ENCODE data around the gene FOSB. TPM values are rescaled to one million over a fixed set of nuclear protein-coding genes. Genes with fewer than 3 reads are reported as not detected.
A peak's percentile ranks its signal among the peaks of the same experiment; 100 is the strongest.

Gene FOSB
- total and polyA plus RNA-seq, 9 of the 15 experiments (the other 6 are each of a cell fraction or from before 2014, with no cell fraction given), result 0.11 to 2.7 (median 0.73) TPM

GRCh38 chr19:45492627-45493470 lies 25.1 kb downstream of the FOSB start (continued):
- TF ChIP-seq, protein P1, sequence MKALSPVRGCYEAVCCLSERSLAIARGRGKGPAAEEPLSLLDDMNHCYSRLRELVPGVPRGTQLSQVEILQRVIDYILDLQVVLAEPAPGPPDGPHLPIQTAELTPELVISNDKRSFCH (CRISPR knock-in tag; IDR thresholded peaks at IDR 0.05), result no peak
- TF ChIP-seq, protein P1 (tag; IDR thresholded peaks at IDR 0.05), result 0 out of 2 replicates have a peak, but pooled peaks have one; percentile 57
- peak; percentile 81 for TF ChIP-seq POLR2G (IDR thresholded peaks at IDR 0.05; ENCODE audit: low read depth, low read length)
- no peak for TF ChIP-seq ZKSCAN8 (CRISPR knock-in tag; IDR thresholded peaks at IDR 0.05)
- no peak for TF ChIP-seq ZFP30 (CRISPR knock-in tag; IDR thresholded peaks at IDR 0.05; ENCODE audit: borderline replicate concordance)
- no peak for TF ChIP-seq DMBX1 (CRISPR knock-in tag; IDR thresholded peaks at IDR 0.05; ENCODE audit: borderline replicate concordance)
- no peak for TF ChIP-seq ARID3B (CRISPR knock-in tag; IDR thresholded peaks at IDR 0.05; ENCODE audit: borderline replicate concordance)
- no peak for TF ChIP-seq ZNF77 (CRISPR knock-in tag; IDR thresholded peaks at IDR 0.05)
- peak; percentile 38 for TF ChIP-seq POLR2B (IDR thresholded peaks at IDR 0.05; ENCODE audit: low read depth, partially characterized antibody)
- no peak for TF ChIP-seq RBM14 (IDR thresholded peaks at IDR 0.05; ENCODE audit: borderline replicate concordance, insufficient read depth, low read depth, low read length)
- 0 out of 2 replicates have a peak, but pooled peaks have one; percentile 25 for TF ChIP-seq SPI1 (IDR thresholded peaks at IDR 0.05; ENCODE audit: borderline replicate concordance, low read depth, low read length)
- TF ChIP-seq ATF4 (CRISPR knock-in tag; IDR thresholded peaks at IDR 0.05), result no peak
- TF ChIP-seq ZNF830 (CRISPR knock-in tag; IDR thresholded peaks at IDR 0.05), result no peak
- peak; percentile 59 for TF ChIP-seq SAP30 (IDR thresholded peaks at IDR 0.05; ENCODE audit: borderline replicate concordance, insufficient read depth, low read depth, low read length, poor library complexity, severe bottlenecking)
- TF ChIP-seq SMC3 (conservative IDR thresholded peaks at IDR 0.05; ENCODE audit: insufficient read depth, low read depth, low read length), result no peak
- no peak for TF ChIP-seq CAMTA2 (CRISPR knock-in tag; conservative IDR thresholded peaks at IDR 0.05)
- TF ChIP-seq ETV6 (IDR thresholded peaks at IDR 0.05; ENCODE audit: borderline replicate concordance in 1 of 2, low read depth in 2 of 2, low read length in 1 of 2), result no peak
- TF ChIP-seq ETV6 (CRISPR knock-in tag; IDR thresholded peaks at IDR 0.05; ENCODE audit: borderline replicate concordance), result no peak
- TF ChIP-seq NFATC3 (IDR thresholded peaks at IDR 0.05), result no peak
- TF ChIP-seq ARNT (IDR thresholded peaks at IDR 0.05), result no peak; a peak in 1 of 4 replicates
- 0 out of 2 replicates have a peak, but pooled peaks have one; percentile 10 for TF ChIP-seq TAL1 (IDR thresholded peaks at IDR 0.05)
- no peak for TF ChIP-seq ATF1 (CRISPR knock-in tag; IDR thresholded peaks at IDR 0.05)
- TF ChIP-seq ATF1 (tag; IDR thresholded peaks at IDR 0.05), result peak; percentile 58
- no peak for TF ChIP-seq E2F3 (CRISPR knock-in tag; IDR thresholded peaks at IDR 0.05)
- TF ChIP-seq, protein P2, sequence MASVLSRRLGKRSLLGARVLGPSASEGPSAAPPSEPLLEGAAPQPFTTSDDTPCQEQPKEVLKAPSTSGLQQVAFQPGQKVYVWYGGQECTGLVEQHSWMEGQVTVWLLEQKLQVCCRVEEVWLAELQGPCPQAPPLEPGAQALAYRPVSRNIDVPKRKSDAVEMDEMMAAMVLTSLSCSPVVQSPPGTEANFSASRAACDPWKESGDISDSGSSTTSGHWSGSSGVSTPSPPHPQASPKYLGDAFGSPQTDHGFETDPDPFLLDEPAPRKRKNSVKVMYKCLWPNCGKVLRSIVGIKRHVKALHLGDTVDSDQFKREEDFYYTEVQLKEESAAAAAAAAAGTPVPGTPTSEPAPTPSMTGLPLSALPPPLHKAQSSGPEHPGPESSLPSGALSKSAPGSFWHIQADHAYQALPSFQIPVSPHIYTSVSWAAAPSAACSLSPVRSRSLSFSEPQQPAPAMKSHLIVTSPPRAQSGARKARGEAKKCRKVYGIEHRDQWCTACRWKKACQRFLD (CRISPR knock-in tag; IDR thresholded peaks at IDR 0.05), result no peak
